Fibroblast of skin of scalp (primary cell): ENCODE results near the gene KANSL2. TPM values are rescaled to one million over a fixed set of nuclear protein-coding genes. Genes with fewer than 3 reads are reported as not detected.
"Not testable (repeated sequence)": the region's sequence is repeated elsewhere in the genome, so short reads cannot be mapped to it uniquely, and the experiment has no call there.

Experiments used
- DNase-seq: peaks from one replicate; pipeline ENCODE4 v3.0.0-alpha.2; 2013
- polyA plus RNA-seq, 2 experiments: library from polyadenylated mRNA; unstranded; fragments of 120-200 nt; gene quantifications; one replicate each; pipeline ENCODE4 v1.2.1, GENCODE V29; 2013; ENCODE audit not compliant: insufficient read length in 2 of 2

The KANSL2 gene
- polyA plus RNA-seq (2013, experiment 1 of 2; ENCODE audit: insufficient read length) = 18.1 TPM
- 20.8 TPM for polyA plus RNA-seq (2013, experiment 2 of 2; ENCODE audit: insufficient read length)

GRCh38 chr12:48681710-48682532 is at the start of gene KANSL2:
Gene KANSL2 (minus strand): TSS chr12:48682238. CDS start chr12:48681632, 606 bp downstream.
- peak; percentile 99 for DNase-seq

GRCh38 chr12:48728807-48729206 is 46.8 kb upstream of the KANSL2 start:
- no peak for DNase-seq

- DNase-seq = not testable (repeated sequence)
Measured at GRCh38 chr12:48720737-48721136, 38.7 kb upstream of the KANSL2 start.

- DNase-seq = not testable (repeated sequence)
Measured at GRCh38 chr12:48720171-48720570, 38.1 kb upstream of the KANSL2 start.

GRCh38 chr12:48719002-48719401 is 37.0 kb upstream of the KANSL2 start:
- DNase-seq = not testable (repeated sequence)

- no peak for DNase-seq
Measured at GRCh38 chr12:48717252-48717695, 35.2 kb upstream of the KANSL2 start.

GRCh38 chr12:48716493-48717251 is 34.6 kb upstream of the KANSL2 start, which contains the start of gene CCNT1:
Gene CCNT1 (minus strand): TSS chr12:48716707. CDS start chr12:48716675, 32 bp downstream.
- peak; percentile 100 for DNase-seq

GRCh38 chr12:48716168-48716492 is 34.1 kb upstream of the KANSL2 start:
- DNase-seq = no peak

GRCh38 chr12:48712209-48712608 is 30.2 kb upstream of the KANSL2 start:
- DNase-seq = no peak

- DNase-seq = not testable (repeated sequence)
Measured at GRCh38 chr12:48698822-48699221, 16.8 kb upstream of the KANSL2 start.

- DNase-seq = no peak
Measured at GRCh38 chr12:48696626-48697025, 14.6 kb upstream of the KANSL2 start.

GRCh38 chr12:48695859-48696258 is 13.8 kb upstream of the KANSL2 start:
- DNase-seq = no peak

- DNase-seq = no peak
Measured at GRCh38 chr12:48694038-48694437, 12.0 kb upstream of the KANSL2 start.

GRCh38 chr12:48693572-48693971 is 11.5 kb upstream of the KANSL2 start:
- no peak for DNase-seq

- DNase-seq = peak; percentile 18
Measured at GRCh38 chr12:48691826-48692487, 9.9 kb upstream of the KANSL2 start.

- no peak for DNase-seq
Measured at GRCh38 chr12:48690990-48691389, 9.0 kb upstream of the KANSL2 start.

GRCh38 chr12:48690436-48690835 is 8.4 kb upstream of the KANSL2 start:
- DNase-seq = no peak

- no peak for DNase-seq
Measured at GRCh38 chr12:48688836-48689235, 6.8 kb upstream of the KANSL2 start.

GRCh38 chr12:48687592-48687991 is 5.6 kb upstream of the KANSL2 start:
- no peak for DNase-seq

- no peak for DNase-seq
Measured at GRCh38 chr12:48686615-48687334, 4.7 kb upstream of the KANSL2 start.

GRCh38 chr12:48686037-48686595 is 4.1 kb upstream of the KANSL2 start:
- no peak for DNase-seq

- no peak for DNase-seq
Measured at GRCh38 chr12:48683534-48683933, 1.5 kb upstream of the KANSL2 start.
